Colonic mucosa (tissue), 4 donors: ENCODE measurements around the gene PTPRJ. TPM values are rescaled to one million over a fixed set of nuclear protein-coding genes. Genes with fewer than 3 reads are reported as not detected.

Source experiments
- DNase-seq: peaks from one replicate; pipeline ENCODE4 v3.0.0-alpha.2; 2020
- H3K27ac ChIP-seq: fragments of 200-600 bp; one replicate; pipeline ENCODE4 v1.8.0; 2021
- H3K27me3 ChIP-seq: fragments of 200-600 bp; one replicate; pipeline ENCODE4 v1.8.0; 2021
- H3K36me3 ChIP-seq: fragments of 200-600 bp; one replicate; pipeline ENCODE4 v1.8.0; 2021
- H3K4me1 ChIP-seq: fragments of 200-600 bp; one replicate; pipeline ENCODE4 v1.8.0; 2021; ENCODE audit warnings: mild to moderate bottlenecking
- H3K4me3 ChIP-seq: fragments of 200-600 bp; one replicate; pipeline ENCODE4 v1.8.0; 2021
- H3K9ac ChIP-seq, 2 donors: one replicate each; pipeline ENCODE4 v1.7.0; 2013; ENCODE audit warnings: control low read depth in 2 of 2, low read depth in 2 of 2, low read length in 2 of 2
- H3K9me3 ChIP-seq: fragments of 200-600 bp; one replicate; pipeline ENCODE4 v1.8.0; 2021
- intact Hi-C: fragments of 100-400 bp; cut with DNase I; formaldehyde crosslinking; loops from one replicate; pipeline ENCODE4 v1.14.1; 2022
- total RNA-seq, 2 donors: library from RNA; stranded (reverse); fragmentation: NEBNext Ultra II Directional in 1 of 2; extraction: Animal tissue kit (Norgen Biotek cat#: 25700) in 1 of 2; gene quantifications; one replicate each; pipeline ENCODE4 v1.2.1, GENCODE V29; 2021
- TF ChIP-seq, protein P1 (sequence below): fragments of 200-600 bp; IDR thresholded peaks from one replicate; pipeline ENCODE4 v1.8.0; 2022; ENCODE audit warnings: antibody characterized with exemption, mild to moderate bottlenecking
- donor health status: healthy.
- donor health status: DM: no; HTN: no; CAD: no.
- donor health status: DM: no; HTN: no; CAD: no.

PTPRJ gene
- total RNA-seq, 2 donors from 2014 or later, result 37.5 to 45.7 TPM

DNA sequence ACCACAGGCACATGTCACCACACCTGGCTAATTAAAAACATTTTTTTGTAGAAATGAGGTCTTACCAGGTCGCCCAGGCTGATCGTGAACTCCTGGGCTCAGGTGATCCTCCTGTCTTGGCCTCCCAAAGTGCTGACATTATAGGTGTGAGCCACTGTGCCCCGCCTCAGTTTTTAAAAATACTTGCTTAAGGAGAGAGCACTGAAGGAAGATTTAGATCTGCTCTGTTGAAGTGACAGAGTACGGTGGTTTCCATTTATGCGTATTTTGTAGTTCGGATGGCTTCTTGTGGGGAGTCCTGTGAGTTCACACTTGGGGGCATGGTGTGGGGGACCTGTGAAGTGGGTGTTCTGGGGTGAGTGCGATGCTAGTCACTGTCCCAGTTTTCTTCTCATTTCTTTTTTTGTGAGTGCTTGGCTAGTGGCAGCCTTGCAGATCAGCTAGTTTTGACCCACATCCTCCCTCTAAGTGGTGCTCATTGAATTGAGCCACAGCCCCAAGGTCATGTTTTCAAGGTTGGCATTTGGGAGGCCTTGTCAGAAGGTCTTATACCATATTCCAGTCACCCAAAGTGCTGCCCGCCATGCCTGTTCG is 31.5 kb downstream of the PTPRJ start:
- Histone ChIP-seq H3K36me3 (no peaks in the 10 kb centered on the region), H3K9me3 (no peaks in the 10 kb centered on the region), H3K4me3 (no peak overlapping the region), H3K27me3 (no peaks in the 10 kb centered on the region), H3K4me1 (peaks cover 7% of the 10 kb centered on the region), H3K9ac (no peak overlapping the region), H3K27ac (peak overlapping the region; percentile 33)
- intact Hi-C loops, result no loop called here
- TF ChIP-seq, protein P1, sequence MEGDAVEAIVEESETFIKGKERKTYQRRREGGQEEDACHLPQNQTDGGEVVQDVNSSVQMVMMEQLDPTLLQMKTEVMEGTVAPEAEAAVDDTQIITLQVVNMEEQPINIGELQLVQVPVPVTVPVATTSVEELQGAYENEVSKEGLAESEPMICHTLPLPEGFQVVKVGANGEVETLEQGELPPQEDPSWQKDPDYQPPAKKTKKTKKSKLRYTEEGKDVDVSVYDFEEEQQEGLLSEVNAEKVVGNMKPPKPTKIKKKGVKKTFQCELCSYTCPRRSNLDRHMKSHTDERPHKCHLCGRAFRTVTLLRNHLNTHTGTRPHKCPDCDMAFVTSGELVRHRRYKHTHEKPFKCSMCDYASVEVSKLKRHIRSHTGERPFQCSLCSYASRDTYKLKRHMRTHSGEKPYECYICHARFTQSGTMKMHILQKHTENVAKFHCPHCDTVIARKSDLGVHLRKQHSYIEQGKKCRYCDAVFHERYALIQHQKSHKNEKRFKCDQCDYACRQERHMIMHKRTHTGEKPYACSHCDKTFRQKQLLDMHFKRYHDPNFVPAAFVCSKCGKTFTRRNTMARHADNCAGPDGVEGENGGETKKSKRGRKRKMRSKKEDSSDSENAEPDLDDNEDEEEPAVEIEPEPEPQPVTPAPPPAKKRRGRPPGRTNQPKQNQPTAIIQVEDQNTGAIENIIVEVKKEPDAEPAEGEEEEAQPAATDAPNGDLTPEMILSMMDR, result no peak
- DNase-seq, result no peak

DNA sequence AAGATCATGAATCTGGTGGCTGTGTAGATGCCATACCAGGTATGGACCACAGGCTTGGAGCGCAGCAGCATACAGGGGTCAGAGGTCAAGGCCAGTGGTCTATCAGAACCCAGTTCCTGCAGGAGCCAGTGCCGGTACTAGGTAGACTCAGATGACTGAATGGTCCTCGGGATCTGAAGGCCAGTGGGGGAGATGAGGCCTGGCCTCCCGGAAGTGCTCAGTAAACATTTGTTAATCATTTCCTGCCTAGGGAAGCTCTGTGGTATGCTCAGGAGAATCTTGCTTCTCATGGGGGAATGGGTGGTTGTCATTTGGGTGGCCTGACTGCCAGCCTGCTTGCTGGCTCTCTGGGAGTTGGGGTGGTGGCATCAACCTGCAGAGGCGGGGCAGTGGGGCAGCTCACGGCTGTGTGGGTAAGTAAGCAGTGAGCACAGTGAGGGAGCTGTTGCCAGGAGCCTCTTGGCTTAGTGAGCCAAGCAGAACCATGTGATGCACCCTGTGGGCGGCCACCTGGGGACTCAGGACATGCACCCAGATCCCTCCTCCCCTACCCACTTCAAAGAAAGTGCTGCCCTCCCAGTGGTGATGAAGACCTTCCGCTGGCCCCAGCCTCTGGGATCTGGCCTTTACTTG is 33.0 kb downstream of the PTPRJ start:
- H3K9ac ChIP-seq, result no peak overlapping the region
- H3K4me3 ChIP-seq, result no peak overlapping the region
- DNase-seq, result peak; percentile 45
- intact Hi-C loops, result no loop called here
- H3K27ac ChIP-seq, result peak overlapping the region; percentile 16
- H3K36me3 ChIP-seq, result no peaks in the 10 kb centered on the region
- no peaks in the 10 kb centered on the region for H3K9me3 ChIP-seq
- H3K27me3 ChIP-seq, result no peaks in the 10 kb centered on the region
- H3K4me1 ChIP-seq, result peaks cover 15% of the 10 kb centered on the region
- TF ChIP-seq, protein P1, result no peak

DNA sequence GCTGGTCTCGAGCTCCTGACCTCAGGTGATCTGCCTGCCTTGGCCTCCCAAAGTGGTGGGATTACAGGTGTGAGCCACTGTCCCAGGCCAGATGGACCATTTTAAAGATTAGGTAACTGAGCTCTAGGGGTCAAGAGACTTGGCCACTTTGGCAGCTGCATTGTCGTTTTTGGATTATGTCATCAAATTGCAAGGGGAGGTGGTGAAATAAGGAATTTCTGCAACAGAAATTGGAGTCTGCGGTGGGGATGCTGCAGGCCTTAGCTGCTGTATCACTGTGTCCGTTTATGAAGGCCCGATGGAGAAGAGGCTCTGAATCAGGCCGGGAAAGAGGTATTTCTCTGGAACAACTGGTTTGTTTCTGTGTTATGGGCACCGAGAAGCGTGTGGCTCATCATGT is 34.6 kb downstream of the PTPRJ start:
- intact Hi-C loops, result no loop called here
- no peaks in the 10 kb centered on the region for H3K9me3 ChIP-seq
- no peak overlapping the region for H3K9ac ChIP-seq
- H3K27ac ChIP-seq, result no peak overlapping the region
- H3K4me1 ChIP-seq, result peaks cover 15% of the 10 kb centered on the region
- H3K4me3 ChIP-seq, result no peak overlapping the region
- H3K27me3 ChIP-seq, result no peaks in the 10 kb centered on the region
- TF ChIP-seq, protein P1, result no peak
- no peak for DNase-seq
- H3K36me3 ChIP-seq, result no peaks in the 10 kb centered on the region

DNA sequence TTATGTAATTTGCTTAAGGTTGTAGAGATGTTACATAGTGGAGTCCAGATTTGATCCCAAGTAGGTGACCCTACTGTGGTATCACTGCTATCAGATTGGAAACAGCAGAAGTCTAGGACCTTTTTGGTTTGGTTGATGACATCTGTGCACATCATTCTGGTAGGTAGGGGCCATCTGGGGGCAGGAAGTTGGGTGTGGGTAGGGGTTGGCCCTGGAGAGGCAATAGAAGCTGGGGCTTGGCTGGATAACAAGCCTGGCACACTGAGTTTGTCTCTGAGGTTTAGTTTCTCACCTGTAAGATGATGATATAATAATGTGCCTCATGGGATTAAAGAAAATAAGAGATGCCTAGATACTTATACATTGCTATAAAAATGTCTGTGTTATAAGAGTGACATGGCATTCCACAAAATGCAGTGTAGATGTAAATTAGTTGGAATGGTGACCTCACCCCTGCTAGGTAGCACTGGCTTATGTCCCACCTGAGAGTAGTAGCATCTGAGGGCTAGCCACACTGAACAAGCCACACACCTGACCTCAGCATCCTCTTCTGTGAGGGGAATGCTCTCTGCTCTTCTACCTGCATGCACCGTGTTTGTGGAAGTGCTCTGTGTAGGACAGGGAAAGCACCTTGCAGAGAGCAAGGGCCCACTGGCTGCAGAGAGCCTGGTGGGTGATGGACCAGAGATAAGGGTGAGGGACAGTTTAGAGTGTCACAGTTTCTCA is 36.9 kb downstream of the PTPRJ start:
- H3K9me3 ChIP-seq, result no peaks in the 10 kb centered on the region

DNA sequence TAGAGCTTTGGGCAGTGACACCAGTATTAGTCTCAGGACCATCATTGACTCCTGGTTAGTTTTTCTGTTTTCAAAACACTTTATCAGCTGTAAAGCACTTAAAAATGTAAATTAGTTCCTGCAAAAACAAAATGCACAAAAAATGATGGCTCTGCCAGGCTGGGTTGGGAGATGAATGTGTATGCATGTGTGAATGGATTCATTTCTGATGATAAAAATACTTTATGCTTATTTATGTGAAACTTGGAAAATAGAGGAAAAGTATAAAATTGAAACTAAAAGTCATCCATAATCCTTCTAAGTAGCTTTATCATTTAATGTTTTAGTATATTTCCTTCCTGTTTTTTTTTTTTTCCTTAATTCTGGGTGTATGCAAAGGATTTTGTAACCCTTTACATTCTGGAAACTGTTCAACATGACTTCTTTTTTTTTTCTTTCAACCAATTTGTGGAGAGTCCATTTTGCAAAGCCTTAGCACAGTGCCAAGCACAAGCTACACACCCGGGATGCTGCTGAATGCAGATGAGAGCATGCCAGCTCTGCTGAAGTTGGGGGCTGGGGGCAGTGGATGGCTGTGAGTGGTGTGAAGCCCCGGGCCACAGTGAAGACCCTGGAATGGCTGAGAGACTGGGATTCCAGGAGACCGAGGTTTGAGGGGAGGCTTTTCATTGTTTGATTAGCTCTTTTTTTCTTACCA is 37.6 kb downstream of the PTPRJ start:
- Histone ChIP-seq H3K27me3 (no peaks in the 10 kb centered on the region), H3K9ac (no peak overlapping the region), H3K36me3 (no peaks in the 10 kb centered on the region), H3K27ac (no peak overlapping the region), H3K9me3 (no peaks in the 10 kb centered on the region), H3K4me1 (peaks cover 15% of the 10 kb centered on the region), H3K4me3 (no peak overlapping the region)
- DNase-seq, result no peak
- TF ChIP-seq, protein P1, result no peak
- intact Hi-C loops, result no loop called here

More for the DNA sequence above, 36.9 kb downstream of the PTPRJ start:
- TF ChIP-seq, protein P1, result no peak
- peaks cover 15% of the 10 kb centered on the region for H3K4me1 ChIP-seq
- no peak overlapping the region for H3K4me3 ChIP-seq
- H3K9ac ChIP-seq, result no peak overlapping the region
- H3K36me3 ChIP-seq, result no peaks in the 10 kb centered on the region
- H3K27ac ChIP-seq, result no peak overlapping the region
- intact Hi-C loops, result no loop called here
- no peak for DNase-seq
- H3K27me3 ChIP-seq, result no peaks in the 10 kb centered on the region
